ENCODE data around the gene RANBP17.

DNA sequence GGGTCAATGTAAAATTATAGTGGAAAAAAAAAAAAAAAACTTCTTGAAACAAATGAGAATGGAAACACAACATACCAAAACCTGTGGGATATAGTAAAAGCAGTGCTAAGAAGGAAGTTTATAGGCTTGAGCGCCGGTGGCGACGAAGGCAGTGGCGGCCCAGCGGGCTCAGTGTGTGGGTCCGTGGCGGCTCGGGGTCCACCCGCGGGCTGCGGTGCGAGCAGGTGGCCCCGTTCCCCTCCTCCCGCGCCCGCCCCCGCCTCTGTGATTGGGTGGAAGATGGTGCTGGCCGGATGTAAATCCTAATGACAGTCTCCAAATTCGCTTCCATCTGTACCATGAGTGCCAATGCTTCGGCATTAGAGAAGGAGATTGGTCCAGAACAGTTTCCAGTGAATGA is 389.7 kb downstream of the RANBP17 start:
- TF ChIP-seq FOXM1 (IDR thresholded peaks at IDR 0.05; ENCODE audit: borderline replicate concordance) (no peak), FOXA1 (IDR thresholded peaks at IDR 0.05) (no peak), NFRKB (IDR thresholded peaks at IDR 0.05) (no peak), FOXK2 (IDR thresholded peaks at IDR 0.05) (no peak), SP1 (IDR thresholded peaks at IDR 0.05) (no peak), ARNT (IDR thresholded peaks at IDR 0.05) (no peak), BHLHE40 (IDR thresholded peaks at IDR 0.05; ENCODE audit: borderline replicate concordance) (no peak)

Measured in HEK293T (cell line).